Natural killer cell treated with Interleukin-12 subunit alpha and Interleukin-12 subunit beta and Interleukin-15 and Interleukin-18, amount 100 ng/mL, for 72 hours (primary cell): ENCODE measurements around the gene PRRT3. TPM values are rescaled to one million over a fixed set of nuclear protein-coding genes. Genes with fewer than 3 reads are reported as not detected.

Experiments
- ATAC-seq, 2 donors: fragments of 150-1000 bp; cut with Tn5 transposase in 1 of 2; sonication (Bioruptor Pico), chemical (Tn5 transposase) in 1 of 2; 2 replicates each; pipeline ENCODE4 v1.10.0; 2021
- DNase-seq: peaks from one replicate; pipeline ENCODE4 v3.0.0; 2022; ENCODE audit warnings: low spot score
- H3K27ac Mint-ChIP-seq, 2 donors: 1 replicate in 1 of 2; 2 replicates in 1 of 2; pipeline ENCODE4 v1.8.0; 2022; ENCODE audit warnings: mixed read lengths in 2 of 2, mild to moderate bottlenecking in 1 of 2, moderate library complexity in 1 of 2
- H3K27me3 Mint-ChIP-seq, 2 donors: 1 replicate in 1 of 2; 2 replicates in 1 of 2; pipeline ENCODE4 v1.8.0; 2022; ENCODE audit warnings: mixed read lengths in 2 of 2
- H3K36me3 Mint-ChIP-seq: one replicate; pipeline ENCODE4 v1.8.0; 2022; ENCODE audit warnings: mixed read lengths
- H3K4me1 Mint-ChIP-seq, 2 donors: 1 replicate in 1 of 2; 2 replicates in 1 of 2; pipeline ENCODE4 v1.8.0; 2022; ENCODE audit warnings: low read depth in 2 of 2, mixed read lengths in 2 of 2, mild to moderate bottlenecking in 1 of 2
- H3K4me3 Mint-ChIP-seq: one replicate; pipeline ENCODE4 v1.8.0; 2022; ENCODE audit warnings: mixed read lengths
- H3K9me3 Mint-ChIP-seq: 2 replicates; pipeline ENCODE4 v1.8.0; 2022; ENCODE audit warnings: mixed read lengths
- total RNA-seq, 2 donors: library from RNA; stranded (reverse); gene quantifications; one replicate each; pipeline ENCODE4 v1.2.3, GENCODE V29; 2022

The PRRT3 gene
- total RNA-seq, 2 donors from 2014 or later = 13.4 to 13.7 TPM

- Mint-ChIP-seq H3K9me3 (no peaks in the 10 kb centered on the region), H3K36me3 (no peaks in the 10 kb centered on the region), H3K4me1 (peaks cover 15 to 17% of the 10 kb centered on the region in 2 donors), H3K27ac (no peak overlapping the region), H3K27me3 (no peaks in the 10 kb centered on the region), H3K4me3 (no peak overlapping the region)
- DNase-seq = no peak
- ATAC-seq = no peak
Observed at GRCh38 chr3:9955611-9956352, 3.6 kb upstream of the PRRT3 start.

- Mint-ChIP-seq H3K36me3 (no peaks in the 10 kb centered on the region), H3K27ac (no peak overlapping the region), H3K4me1 (peaks cover 15 to 21% of the 10 kb centered on the region in 2 donors)
Observed at GRCh38 chr3:9955067-9955502, 2.9 kb upstream of the PRRT3 start.

GRCh38 chr3:9951598-9951961 lies 628 bp downstream of the PRRT3 start:
- Mint-ChIP-seq H3K27ac (peak overlapping the region; percentile 62 to 74), H3K4me1 (peaks cover 15 to 21% of the 10 kb centered on the region in 2 donors), H3K27me3 (no peaks in the 10 kb centered on the region), H3K36me3 (no peaks in the 10 kb centered on the region), H3K9me3 (no peaks in the 10 kb centered on the region), H3K4me3 (peak overlapping the region; percentile 83)
- DNase-seq (no peak), ATAC-seq (peak in 1 of 2 donors; percentile 12)

More at GRCh38 chr3:9955067-9955502, 2.9 kb upstream of the PRRT3 start:
- H3K9me3 Mint-ChIP-seq = no peaks in the 10 kb centered on the region
- no peaks in the 10 kb centered on the region for H3K27me3 Mint-ChIP-seq
- no peak overlapping the region for H3K4me3 Mint-ChIP-seq
- ATAC-seq (no peak), DNase-seq (no peak)

DNA sequence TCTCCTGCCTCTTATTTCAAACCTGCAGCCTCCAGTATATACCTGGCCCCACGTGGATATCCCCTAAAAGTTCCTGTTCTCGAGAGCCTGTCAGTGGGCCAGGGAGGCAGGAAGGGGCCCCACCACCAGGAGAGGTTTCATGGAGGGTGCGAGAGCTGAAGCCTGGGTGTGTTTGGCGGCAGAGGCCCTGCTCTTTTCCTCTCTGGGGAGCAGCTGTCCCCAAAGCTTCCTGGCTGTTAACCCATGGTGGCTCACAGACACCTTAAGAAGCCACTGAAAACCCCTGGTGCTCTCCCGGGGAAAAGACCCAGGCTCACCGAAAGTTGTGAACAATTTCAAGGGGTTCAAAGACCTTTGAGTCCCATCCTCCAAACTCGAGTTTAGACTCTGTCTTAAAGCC lies 1.1 kb downstream of the PRRT3 start:
- H3K36me3 Mint-ChIP-seq = no peaks in the 10 kb centered on the region
- H3K27ac Mint-ChIP-seq = peak overlapping the region; percentile 62 to 74
- H3K4me1 Mint-ChIP-seq = peaks cover 15 to 23% of the 10 kb centered on the region in 2 donors
- peak overlapping the region; percentile 83 for H3K4me3 Mint-ChIP-seq
- DNase-seq (no peak), ATAC-seq (no peak)
- H3K9me3 Mint-ChIP-seq = no peaks in the 10 kb centered on the region
- no peaks in the 10 kb centered on the region for H3K27me3 Mint-ChIP-seq

GRCh38 chr3:9949626-9950025 lies 2.6 kb downstream of the PRRT3 start:
- H3K9me3 Mint-ChIP-seq = no peaks in the 10 kb centered on the region
- no peak overlapping the region for H3K27ac Mint-ChIP-seq
- H3K4me3 Mint-ChIP-seq = no peak overlapping the region
- H3K4me1 Mint-ChIP-seq = peaks cover 15 to 24% of the 10 kb centered on the region in 2 donors
- no peaks in the 10 kb centered on the region for H3K27me3 Mint-ChIP-seq
- no peak for ATAC-seq
- no peaks in the 10 kb centered on the region for H3K36me3 Mint-ChIP-seq
- DNase-seq = no peak

DNA sequence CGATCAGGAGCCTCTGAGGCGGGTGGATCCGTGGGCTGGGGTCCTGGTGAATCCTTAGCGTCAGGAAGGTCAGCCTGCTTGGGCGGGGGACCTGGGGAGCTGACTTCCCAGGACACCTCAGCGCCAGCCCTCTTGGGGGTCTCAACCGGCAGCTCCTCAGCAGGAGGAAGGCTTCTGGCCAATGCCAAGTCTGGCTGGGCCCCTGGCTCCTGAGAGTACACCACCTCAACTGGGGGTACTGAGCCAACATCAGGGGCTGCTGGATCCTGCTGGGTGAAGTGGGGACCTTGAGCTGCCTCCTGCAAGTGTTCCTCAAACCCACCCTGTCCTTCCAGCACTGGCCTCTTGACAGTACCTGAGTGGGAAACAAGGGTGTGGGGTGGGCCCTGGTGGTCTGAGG lies 3.1 kb downstream of the PRRT3 start:
- Mint-ChIP-seq H3K27me3 (no peaks in the 10 kb centered on the region), H3K9me3 (no peaks in the 10 kb centered on the region), H3K36me3 (no peaks in the 10 kb centered on the region), H3K4me3 (no peak overlapping the region), H3K4me1 (peaks cover 15 to 24% of the 10 kb centered on the region in 2 donors), H3K27ac (no peak overlapping the region)
- ATAC-seq = no peak
- no peak for DNase-seq

DNA sequence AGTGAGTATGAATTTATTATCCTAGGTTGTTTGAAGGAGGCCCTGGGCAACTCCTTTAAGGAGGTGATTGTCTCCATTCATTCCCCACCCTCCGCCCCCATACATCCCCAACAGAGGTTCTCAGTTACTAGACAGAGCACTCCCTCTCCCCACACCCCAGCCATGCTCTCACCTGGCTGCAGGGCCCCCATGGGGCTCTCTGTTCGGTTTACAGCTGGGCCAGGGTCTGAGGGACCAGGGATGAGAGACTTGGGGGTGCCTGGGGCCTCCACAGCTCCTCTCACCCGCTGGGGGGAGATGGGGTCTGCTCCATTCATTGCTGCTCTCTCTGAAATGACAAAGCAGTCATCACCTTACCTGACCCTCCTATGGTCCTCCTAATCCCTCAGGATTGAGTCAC lies 3.6 kb downstream of the PRRT3 start:
- H3K9me3 Mint-ChIP-seq = no peaks in the 10 kb centered on the region
- H3K36me3 Mint-ChIP-seq = no peaks in the 10 kb centered on the region
- no peaks in the 10 kb centered on the region for H3K27me3 Mint-ChIP-seq
- no peak for DNase-seq
- peaks cover 15 to 24% of the 10 kb centered on the region in 2 donors for H3K4me1 Mint-ChIP-seq
- no peak for ATAC-seq
- H3K4me3 Mint-ChIP-seq = no peak overlapping the region
- no peak overlapping the region for H3K27ac Mint-ChIP-seq

- ATAC-seq = no peak
- no peaks in the 10 kb centered on the region for H3K36me3 Mint-ChIP-seq
- peaks cover 9 to 19% of the 10 kb centered on the region in 2 donors for H3K4me1 Mint-ChIP-seq
- DNase-seq = no peak
- H3K27ac Mint-ChIP-seq = no peak overlapping the region
- no peaks in the 10 kb centered on the region for H3K9me3 Mint-ChIP-seq
- H3K27me3 Mint-ChIP-seq = no peaks in the 10 kb centered on the region
- H3K4me3 Mint-ChIP-seq = no peak overlapping the region
Observed at GRCh38 chr3:9947025-9947995, 4.9 kb downstream of the PRRT3 start.

- H3K27me3 Mint-ChIP-seq = no peaks in the 10 kb centered on the region
- H3K4me1 Mint-ChIP-seq = peaks cover 6 to 13% of the 10 kb centered on the region in 2 donors
- peak; percentile 93 for DNase-seq
- peak; percentile 92 to 95 for ATAC-seq
- peak overlapping the region; percentile 71 to 85 for H3K27ac Mint-ChIP-seq
- no peaks in the 10 kb centered on the region for H3K9me3 Mint-ChIP-seq
- H3K36me3 Mint-ChIP-seq = no peaks in the 10 kb centered on the region
- peak overlapping the region; percentile 80 for H3K4me3 Mint-ChIP-seq
Observed at GRCh38 chr3:9946112-9947024, 5.8 kb downstream of the PRRT3 start.

DNA sequence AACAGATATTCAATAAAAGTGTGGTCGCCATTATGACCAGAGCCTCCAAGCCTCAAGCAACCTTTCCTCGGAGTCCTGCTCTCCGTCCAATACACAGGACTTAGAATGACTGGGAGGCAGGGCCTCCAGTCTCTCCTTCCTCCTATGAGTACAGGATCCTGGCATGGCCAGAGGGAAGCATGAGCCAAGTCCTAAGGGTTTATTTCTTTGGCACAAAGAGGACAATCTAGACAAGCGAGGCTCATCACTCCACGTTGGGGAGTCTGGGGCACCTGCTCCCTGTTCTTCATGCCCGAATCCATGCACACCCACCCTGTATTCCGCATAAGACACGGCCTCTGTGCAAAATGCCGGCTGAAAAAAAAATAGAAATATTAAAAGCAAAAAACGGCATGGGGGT lies 6.8 kb downstream of the PRRT3 start:
- Mint-ChIP-seq H3K27me3 (no peaks in the 10 kb centered on the region), H3K36me3 (no peaks in the 10 kb centered on the region), H3K4me1 (peaks cover 0 to 6% of the 10 kb centered on the region in 2 donors), H3K9me3 (no peaks in the 10 kb centered on the region), H3K27ac (no peak overlapping the region), H3K4me3 (peak overlapping the region; percentile 34)
- DNase-seq (no peak), ATAC-seq (no peak)

DNA sequence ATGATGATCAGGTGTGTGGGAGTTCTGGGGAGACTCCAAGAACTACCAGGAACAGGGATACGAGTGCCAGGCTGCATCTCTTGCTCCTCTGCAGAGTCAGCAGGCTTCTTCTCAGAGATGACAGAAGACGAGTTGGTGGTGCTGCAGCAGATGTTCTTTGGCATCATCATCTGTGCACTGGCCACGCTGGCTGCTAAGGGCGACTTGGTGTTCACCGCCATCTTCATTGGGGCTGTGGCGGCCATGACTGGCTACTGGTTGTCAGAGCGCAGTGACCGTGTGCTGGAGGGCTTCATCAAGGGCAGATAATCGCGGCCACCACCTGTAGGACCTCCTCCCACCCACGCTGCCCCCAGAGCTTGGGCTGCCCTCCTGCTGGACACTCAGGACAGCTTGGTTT lies 7.9 kb downstream of the PRRT3 start:
- no peak for DNase-seq
- H3K9me3 Mint-ChIP-seq = no peaks in the 10 kb centered on the region
- H3K4me1 Mint-ChIP-seq = peaks cover 0 to 3% of the 10 kb centered on the region in 2 donors
- no peak for ATAC-seq
- no peaks in the 10 kb centered on the region for H3K27me3 Mint-ChIP-seq
- H3K4me3 Mint-ChIP-seq = no peak overlapping the region
- no peaks in the 10 kb centered on the region for H3K36me3 Mint-ChIP-seq
- peak overlapping the region in 1 of 2 donors; percentile 53 for H3K27ac Mint-ChIP-seq

GRCh38 chr3:9942934-9943690 lies 9.1 kb downstream of the PRRT3 start:
- peak overlapping the region in 1 of 2 donors; percentile 13 for H3K27ac Mint-ChIP-seq
- no peaks in the 10 kb centered on the region for H3K36me3 Mint-ChIP-seq
- no peak for ATAC-seq
- peaks cover 0 to 3% of the 10 kb centered on the region in 2 donors for H3K4me1 Mint-ChIP-seq
- no peak overlapping the region for H3K4me3 Mint-ChIP-seq
- DNase-seq = no peak
- H3K9me3 Mint-ChIP-seq = no peaks in the 10 kb centered on the region
- H3K27me3 Mint-ChIP-seq = no peaks in the 10 kb centered on the region

DNA sequence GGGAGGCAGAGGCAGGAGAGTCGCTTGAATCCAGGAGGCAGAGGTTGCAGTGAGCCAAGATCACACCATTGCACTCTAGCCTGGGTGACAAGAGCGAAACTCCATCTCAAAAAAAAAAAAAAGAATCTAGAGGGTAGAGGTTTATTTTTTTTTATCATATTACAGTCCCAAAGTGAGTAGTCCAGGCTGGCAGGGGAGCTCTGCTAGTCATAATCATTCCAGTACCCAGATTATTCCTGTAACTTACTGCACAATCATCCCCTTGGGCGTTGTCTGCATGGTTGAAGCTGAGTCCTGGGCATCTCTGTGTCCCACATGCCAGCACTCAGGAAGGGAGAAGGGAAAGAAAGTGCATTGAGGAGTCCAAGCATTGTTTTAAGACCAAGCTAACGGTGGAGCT lies 10.0 kb downstream of the PRRT3 start:
- Mint-ChIP-seq H3K27ac (no peak overlapping the region), H3K27me3 (no peaks in the 10 kb centered on the region), H3K9me3 (no peaks in the 10 kb centered on the region), H3K4me3 (no peak overlapping the region), H3K4me1 (peaks cover 0 to 7% of the 10 kb centered on the region in 2 donors), H3K36me3 (no peaks in the 10 kb centered on the region)
- no peak for DNase-seq
- ATAC-seq = no peak
